HFFc6 (cell line): Measurements from ENCODE around the gene KRT13. TPM values are rescaled to one million over a fixed set of nuclear protein-coding genes. Genes with fewer than 3 reads are reported as not detected.

Experiments
- DNase-seq: peaks from one replicate; pipeline ENCODE4 v3.0.0-alpha.2; 2018
- H3K27ac Mint-ChIP-seq: 2 replicates; pipeline ENCODE4 v1.8.0; 2020; ENCODE audit warnings: mild to moderate bottlenecking, mixed read lengths
- H3K27me3 Mint-ChIP-seq: 2 replicates; pipeline ENCODE4 v1.8.0; 2021; ENCODE audit warnings: mild to moderate bottlenecking, moderate library complexity, mixed read lengths; ENCODE audit not compliant: insufficient read depth
- H3K36me3 Mint-ChIP-seq: 2 replicates; pipeline ENCODE4 v1.8.0; 2021; ENCODE audit warnings: low read depth, mixed read lengths
- H3K4me1 Mint-ChIP-seq: 2 replicates; pipeline ENCODE4 v1.8.0; 2020; ENCODE audit warnings: low read depth, mixed read lengths
- H3K4me3 Mint-ChIP-seq: 2 replicates; pipeline ENCODE4 v1.8.0; 2020; ENCODE audit warnings: mild to moderate bottlenecking, moderate library complexity, mixed read lengths
- H3K9me3 Mint-ChIP-seq: 2 replicates; pipeline ENCODE4 v1.8.0; 2020; ENCODE audit warnings: mild to moderate bottlenecking, mixed read lengths
- total RNA-seq, 6 experiments: library from RNA; stranded (reverse); fragmentation: NEBNext Ultra II Directional; extraction: Animal tissue kit (Norgen Biotek cat#: 25700); gene quantifications; 2 replicates in 1 of 6; 3 replicates in 5 of 6; pipeline ENCODE4 v1.2.3, GENCODE V29; 2021
- TF ChIP-seq, protein P1 (sequence below): fragments of 200-600 bp; sonication (generic); IDR thresholded peaks from 2 replicates; pipeline ENCODE4 v1.5.0; 2021; ENCODE audit warnings: antibody characterized with exemption, mild to moderate bottlenecking

KRT13 gene
- total RNA-seq, 6 experiments from 2014 or later = not detected

DNA sequence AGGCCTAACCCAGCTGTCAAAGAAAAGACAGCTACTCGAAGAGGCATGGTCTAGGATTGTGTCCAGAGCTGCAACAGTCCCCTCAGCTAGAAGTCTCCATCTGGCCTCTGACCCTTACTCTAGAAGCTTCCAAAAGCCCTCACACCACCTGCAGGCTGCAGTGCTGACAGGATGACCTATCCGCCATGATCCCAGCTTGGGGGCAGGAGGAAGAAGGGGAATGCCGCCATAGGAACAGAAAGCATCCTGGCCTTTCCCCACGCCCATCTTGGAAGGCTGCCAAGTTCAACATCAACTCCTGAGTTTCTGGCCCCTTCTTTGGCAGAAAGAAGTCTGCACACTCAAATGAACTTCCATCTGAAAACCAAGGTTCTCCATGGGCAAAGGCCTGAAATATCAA, 12.6 kb downstream of the KRT13 start:
- Mint-ChIP-seq H3K4me3 (no peak overlapping the region), H3K4me1 (peaks cover 46% of the 10 kb centered on the region), H3K9me3 (no peaks in the 10 kb centered on the region), H3K36me3 (no peaks in the 10 kb centered on the region), H3K27me3 (peaks cover 3% of the 10 kb centered on the region), H3K27ac (no peak overlapping the region)
- TF ChIP-seq, protein P1, sequence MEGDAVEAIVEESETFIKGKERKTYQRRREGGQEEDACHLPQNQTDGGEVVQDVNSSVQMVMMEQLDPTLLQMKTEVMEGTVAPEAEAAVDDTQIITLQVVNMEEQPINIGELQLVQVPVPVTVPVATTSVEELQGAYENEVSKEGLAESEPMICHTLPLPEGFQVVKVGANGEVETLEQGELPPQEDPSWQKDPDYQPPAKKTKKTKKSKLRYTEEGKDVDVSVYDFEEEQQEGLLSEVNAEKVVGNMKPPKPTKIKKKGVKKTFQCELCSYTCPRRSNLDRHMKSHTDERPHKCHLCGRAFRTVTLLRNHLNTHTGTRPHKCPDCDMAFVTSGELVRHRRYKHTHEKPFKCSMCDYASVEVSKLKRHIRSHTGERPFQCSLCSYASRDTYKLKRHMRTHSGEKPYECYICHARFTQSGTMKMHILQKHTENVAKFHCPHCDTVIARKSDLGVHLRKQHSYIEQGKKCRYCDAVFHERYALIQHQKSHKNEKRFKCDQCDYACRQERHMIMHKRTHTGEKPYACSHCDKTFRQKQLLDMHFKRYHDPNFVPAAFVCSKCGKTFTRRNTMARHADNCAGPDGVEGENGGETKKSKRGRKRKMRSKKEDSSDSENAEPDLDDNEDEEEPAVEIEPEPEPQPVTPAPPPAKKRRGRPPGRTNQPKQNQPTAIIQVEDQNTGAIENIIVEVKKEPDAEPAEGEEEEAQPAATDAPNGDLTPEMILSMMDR = no peak
- DNase-seq = no peak

GRCh38 chr17:41492351-41492750, 13.1 kb downstream of the KRT13 start:
- H3K27ac Mint-ChIP-seq = no peak overlapping the region; the same call in 1 of the 2 replicates
- no peaks in the 10 kb centered on the region for H3K9me3 Mint-ChIP-seq
- TF ChIP-seq, protein P1 = no peak
- peaks cover 46% of the 10 kb centered on the region for H3K4me1 Mint-ChIP-seq
- no peaks in the 10 kb centered on the region for H3K36me3 Mint-ChIP-seq
- no peak for DNase-seq
- no peak overlapping the region for H3K4me3 Mint-ChIP-seq
- H3K27me3 Mint-ChIP-seq = peaks cover 3% of the 10 kb centered on the region

- no peaks in the 10 kb centered on the region for H3K36me3 Mint-ChIP-seq
Observed at GRCh38 chr17:41491476-41491875, 13.9 kb downstream of the KRT13 start.

DNA sequence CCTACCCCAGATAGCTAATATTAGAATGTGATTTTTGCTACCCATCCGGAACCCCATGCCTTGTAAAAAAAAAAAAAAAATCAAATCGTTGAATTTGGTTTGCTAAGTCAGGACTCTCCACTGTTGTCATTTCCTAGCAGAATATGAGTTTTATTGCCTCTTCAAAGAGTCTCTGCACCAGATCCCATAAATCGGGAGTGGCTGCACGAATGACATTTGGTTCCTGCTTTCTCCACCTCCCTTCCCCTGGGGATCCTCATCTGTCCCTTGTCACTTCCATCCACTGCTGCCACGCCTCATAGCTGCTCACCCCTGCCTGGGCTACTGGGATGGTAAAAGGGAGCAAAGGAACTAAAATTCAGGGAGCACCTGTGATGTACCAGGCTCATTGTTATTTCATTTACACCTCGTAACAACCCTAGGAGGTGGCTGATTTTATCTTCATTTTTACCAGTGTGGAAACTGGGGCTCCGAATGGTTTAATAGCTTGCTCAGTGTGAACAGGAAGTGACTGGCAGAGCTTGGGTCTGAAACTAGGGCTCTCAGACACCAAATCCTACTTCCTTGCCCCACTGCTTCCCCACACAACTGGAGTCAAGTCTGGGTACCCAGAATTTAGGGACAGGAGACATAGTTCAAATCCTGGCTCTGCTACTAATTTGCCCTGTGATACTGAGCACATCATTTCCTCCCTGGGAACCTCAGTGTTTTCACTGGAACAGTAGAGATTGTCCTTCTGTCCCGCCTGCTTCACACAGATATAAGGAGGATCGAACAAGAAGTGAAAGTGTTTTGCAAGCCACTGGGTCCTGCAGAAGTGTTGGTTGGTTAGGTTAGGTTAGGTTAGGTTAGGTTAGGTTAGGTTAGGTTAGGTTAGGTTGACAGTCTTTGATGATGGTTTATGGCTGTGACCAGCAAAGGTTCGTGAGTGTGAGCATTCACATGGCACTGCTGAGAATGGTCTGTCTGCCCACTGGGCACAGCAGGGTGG, 15.1 kb downstream of the KRT13 start:
- TF ChIP-seq, protein P1 = no peak
- DNase-seq = no peak

More at GRCh38 chr17:41491476-41491875, 13.9 kb downstream of the KRT13 start:
- Mint-ChIP-seq H3K4me1 (peaks cover 39% of the 10 kb centered on the region), H3K4me3 (no peak overlapping the region), H3K27me3 (peaks cover 3% of the 10 kb centered on the region), H3K27ac (no peak overlapping the region), H3K9me3 (no peaks in the 10 kb centered on the region)
- DNase-seq = no peak
- TF ChIP-seq, protein P1 = no peak

GRCh38 chr17:41489531-41489930, 15.9 kb downstream of the KRT13 start, which contains the start of gene KRT36:
Gene KRT36, minus strand, starts transcription at chr17:41489910. Its CDS starts 46 bp downstream, at chr17:41489864.
- Mint-ChIP-seq H3K27ac (no peak within 1 kb of the TSS), H3K36me3 (no peaks in the 10 kb centered on the region), H3K9me3 (no peaks in the 10 kb centered on the region), H3K4me1 (peaks cover 29% of the 10 kb centered on the region), H3K4me3 (no peak within 1 kb of the TSS), H3K27me3 (peaks cover 3% of the 10 kb centered on the region)
- TF ChIP-seq, protein P1 = no peak
- no peak for DNase-seq

More for the DNA sequence above, 15.1 kb downstream of the KRT13 start:
- Mint-ChIP-seq H3K27me3 (peaks cover 3% of the 10 kb centered on the region), H3K4me1 (peaks cover 31% of the 10 kb centered on the region), H3K4me3 (no peak overlapping the region), H3K9me3 (no peaks in the 10 kb centered on the region), H3K27ac (no peak overlapping the region), H3K36me3 (no peaks in the 10 kb centered on the region)
